Brain microvascular endothelial cell (primary cell): ENCODE data around the gene CER1.

ENCODE experiments used
- DNase-seq: peaks from one replicate; pipeline ENCODE4 v3.0.0-alpha.2; 2020
- H3K27ac ChIP-seq: fragments of 250-450 bp; sonication (Bioruptor Pico); 2 replicates; pipeline ENCODE4 v1.5.1; 2020; ENCODE audit warnings: mild to moderate bottlenecking, moderate library complexity
- H3K27me3 ChIP-seq: fragments of 250-450 bp; sonication (Bioruptor Pico); replicated peaks from 2 replicates; pipeline ENCODE4 v1.5.1; 2020; ENCODE audit warnings: mild to moderate bottlenecking
- H3K36me3 ChIP-seq: fragments of 250-450 bp; sonication (Bioruptor Pico); replicated peaks from 2 replicates; pipeline ENCODE4 v1.5.1; 2020; ENCODE audit warnings: mild to moderate bottlenecking
- H3K4me3 ChIP-seq: 2 replicates; pipeline ENCODE4 v1.5.1; 2011; ENCODE audit warnings: low read depth, mild to moderate bottlenecking, control low read depth, low read length, moderate library complexity
- in situ Hi-C: cut with HindIII; loops from 2 replicates; pipeline ENCODE4 v1.10.0; 2017; ENCODE audit warnings: low sequenced_read_pairs, low pct_ligation_motif_present
- TF ChIP-seq, protein P1 (sequence below): IDR thresholded peaks from 2 replicates; pipeline ENCODE4 v1.5.1; 2011; ENCODE audit warnings: low read depth, mild to moderate bottlenecking, moderate library complexity, low read length, control low read depth, inconsistent platforms; ENCODE audit errors: missing control alignments

Gene CER1, protein sequence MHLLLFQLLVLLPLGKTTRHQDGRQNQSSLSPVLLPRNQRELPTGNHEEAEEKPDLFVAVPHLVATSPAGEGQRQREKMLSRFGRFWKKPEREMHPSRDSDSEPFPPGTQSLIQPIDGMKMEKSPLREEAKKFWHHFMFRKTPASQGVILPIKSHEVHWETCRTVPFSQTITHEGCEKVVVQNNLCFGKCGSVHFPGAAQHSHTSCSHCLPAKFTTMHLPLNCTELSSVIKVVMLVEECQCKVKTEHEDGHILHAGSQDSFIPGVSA

DNA sequence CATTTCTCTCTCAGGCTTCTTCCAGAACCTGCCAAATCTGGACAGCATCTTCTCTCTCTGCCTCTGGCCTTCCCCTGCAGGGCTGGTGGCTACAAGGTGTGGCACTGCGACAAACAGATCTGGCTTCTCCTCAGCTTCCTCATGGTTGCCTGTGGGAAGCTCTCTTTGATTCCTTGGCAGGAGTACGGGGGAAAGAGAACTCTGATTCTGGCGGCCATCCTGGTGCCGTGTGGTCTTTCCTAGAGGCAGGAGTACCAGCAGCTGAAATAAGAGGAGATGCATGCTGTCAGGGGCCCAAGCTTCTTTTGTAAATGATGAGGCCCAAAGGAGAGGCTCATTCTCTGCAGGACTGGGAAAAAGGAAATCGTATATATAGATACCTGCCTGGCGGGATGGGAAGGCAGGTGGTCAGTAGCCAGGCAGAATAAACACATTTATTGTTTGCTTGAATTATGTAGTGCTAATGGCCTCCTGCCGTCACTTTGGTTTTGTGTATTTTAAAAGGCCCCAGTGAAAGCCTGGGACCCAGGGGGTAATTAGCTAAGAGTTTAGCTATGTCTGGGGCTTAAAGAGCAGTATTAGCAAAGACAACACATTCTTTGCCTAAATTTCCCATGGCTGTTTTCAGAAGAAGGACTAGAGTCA, at the start of gene CER1:
Gene CER1, minus strand, starts transcription at position 343 of the 645 bp plus-strand sequence. Its CDS starts 61 bp downstream, at position 282.
- Histone ChIP-seq H3K27me3 (no peaks in the 10 kb centered on the region), H3K27ac (no peak within 1 kb of the TSS), H3K36me3 (no peaks in the 10 kb centered on the region), H3K4me3 (no peak within 1 kb of the TSS)
- in situ Hi-C loops = no loop called here
- no peak for DNase-seq
- TF ChIP-seq, protein P1, sequence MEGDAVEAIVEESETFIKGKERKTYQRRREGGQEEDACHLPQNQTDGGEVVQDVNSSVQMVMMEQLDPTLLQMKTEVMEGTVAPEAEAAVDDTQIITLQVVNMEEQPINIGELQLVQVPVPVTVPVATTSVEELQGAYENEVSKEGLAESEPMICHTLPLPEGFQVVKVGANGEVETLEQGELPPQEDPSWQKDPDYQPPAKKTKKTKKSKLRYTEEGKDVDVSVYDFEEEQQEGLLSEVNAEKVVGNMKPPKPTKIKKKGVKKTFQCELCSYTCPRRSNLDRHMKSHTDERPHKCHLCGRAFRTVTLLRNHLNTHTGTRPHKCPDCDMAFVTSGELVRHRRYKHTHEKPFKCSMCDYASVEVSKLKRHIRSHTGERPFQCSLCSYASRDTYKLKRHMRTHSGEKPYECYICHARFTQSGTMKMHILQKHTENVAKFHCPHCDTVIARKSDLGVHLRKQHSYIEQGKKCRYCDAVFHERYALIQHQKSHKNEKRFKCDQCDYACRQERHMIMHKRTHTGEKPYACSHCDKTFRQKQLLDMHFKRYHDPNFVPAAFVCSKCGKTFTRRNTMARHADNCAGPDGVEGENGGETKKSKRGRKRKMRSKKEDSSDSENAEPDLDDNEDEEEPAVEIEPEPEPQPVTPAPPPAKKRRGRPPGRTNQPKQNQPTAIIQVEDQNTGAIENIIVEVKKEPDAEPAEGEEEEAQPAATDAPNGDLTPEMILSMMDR = no peak

DNA sequence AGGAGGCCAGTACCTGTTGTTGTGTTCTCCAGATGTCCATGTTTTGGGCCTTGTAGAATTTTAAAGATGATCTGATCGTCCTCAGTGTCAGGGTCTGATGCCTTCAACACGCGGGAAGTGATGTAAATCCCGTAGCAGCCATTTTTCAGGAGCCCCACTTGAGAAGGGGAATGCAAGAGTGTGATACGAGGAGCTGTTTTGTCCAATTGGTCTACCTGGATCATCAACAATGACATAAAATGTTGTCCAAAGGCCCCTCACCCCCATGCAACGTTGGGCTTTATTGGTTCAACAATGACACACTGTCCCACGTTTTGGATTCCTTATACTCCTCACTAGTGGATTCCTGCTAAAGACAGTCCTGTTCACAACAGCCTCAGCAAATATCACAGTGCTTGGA, 48.1 kb upstream of the CER1 start:
- in situ Hi-C loops = no loop called here
- H3K27me3 ChIP-seq = no peaks in the 10 kb centered on the region
- TF ChIP-seq, protein P1 = no peak
- no peak overlapping the region for H3K27ac ChIP-seq
- no peaks in the 10 kb centered on the region for H3K36me3 ChIP-seq
- no peak for DNase-seq
- no peak overlapping the region for H3K4me3 ChIP-seq

DNA sequence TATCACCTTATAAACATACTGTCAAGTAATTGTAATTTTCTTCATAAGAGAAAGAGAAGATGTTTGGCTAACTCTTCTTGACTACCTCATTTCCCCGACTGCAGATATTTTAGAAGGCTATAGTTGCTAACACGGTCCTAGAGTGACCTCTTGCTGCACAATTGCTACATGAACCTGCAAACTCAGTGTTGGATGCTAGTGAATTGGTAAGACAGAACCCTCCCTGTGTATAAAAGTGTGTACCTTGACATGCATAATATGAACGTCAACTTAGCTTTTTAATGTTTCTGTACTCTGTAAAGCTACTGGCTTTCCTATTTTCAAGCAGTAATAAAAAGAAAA, 46.7 kb upstream of the CER1 start:
- no peak overlapping the region for H3K27ac ChIP-seq
- DNase-seq = peak; percentile 32
- no peaks in the 10 kb centered on the region for H3K27me3 ChIP-seq
- in situ Hi-C loops = no loop called here
- TF ChIP-seq, protein P1 = peak; percentile 45
- H3K4me3 ChIP-seq = no peak overlapping the region
- no peaks in the 10 kb centered on the region for H3K36me3 ChIP-seq

DNA sequence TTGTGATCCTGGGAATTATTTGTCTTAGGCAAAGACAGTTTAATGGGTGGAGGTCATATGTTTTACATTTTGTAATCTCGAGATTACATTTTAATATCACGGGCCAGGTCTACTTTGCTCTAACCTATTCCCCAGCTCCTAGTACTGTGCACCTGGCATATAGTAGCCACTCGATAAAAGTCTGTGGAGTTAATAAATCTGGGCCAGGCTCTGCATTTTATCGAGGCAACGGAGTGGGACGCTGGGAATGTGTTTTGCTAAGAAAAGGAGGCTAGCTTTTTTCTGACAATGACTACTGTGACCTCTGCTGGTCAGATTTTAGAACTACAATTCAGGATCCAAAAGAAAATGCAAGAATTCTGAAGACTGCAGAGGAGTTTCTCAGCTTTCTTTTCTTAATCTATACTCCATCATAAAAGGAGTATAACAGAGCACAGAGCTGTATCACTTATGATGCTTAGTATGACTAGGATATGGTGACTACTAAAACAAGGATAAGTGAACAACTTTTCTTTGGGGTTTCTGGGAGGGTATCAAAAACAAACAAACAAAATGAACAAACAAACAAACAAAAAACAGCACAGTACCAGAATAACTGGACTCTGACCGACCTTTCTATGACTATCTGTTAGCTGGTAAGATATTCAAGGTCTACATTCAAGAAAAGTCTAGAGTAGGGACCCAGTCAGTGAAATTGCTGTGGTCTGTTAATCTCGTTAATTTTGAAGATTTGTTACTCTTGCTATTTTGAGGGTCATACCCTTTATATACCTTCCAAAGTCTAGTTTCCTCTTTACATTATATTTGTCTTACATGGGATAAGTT, 46.1 kb upstream of the CER1 start:
- in situ Hi-C loops = no loop called here
- H3K27ac ChIP-seq = no peak overlapping the region
- no peaks in the 10 kb centered on the region for H3K36me3 ChIP-seq
- TF ChIP-seq, protein P1 = peak; percentile 63
- DNase-seq = peak; percentile 58
- H3K27me3 ChIP-seq = no peaks in the 10 kb centered on the region
- no peak overlapping the region for H3K4me3 ChIP-seq

DNA sequence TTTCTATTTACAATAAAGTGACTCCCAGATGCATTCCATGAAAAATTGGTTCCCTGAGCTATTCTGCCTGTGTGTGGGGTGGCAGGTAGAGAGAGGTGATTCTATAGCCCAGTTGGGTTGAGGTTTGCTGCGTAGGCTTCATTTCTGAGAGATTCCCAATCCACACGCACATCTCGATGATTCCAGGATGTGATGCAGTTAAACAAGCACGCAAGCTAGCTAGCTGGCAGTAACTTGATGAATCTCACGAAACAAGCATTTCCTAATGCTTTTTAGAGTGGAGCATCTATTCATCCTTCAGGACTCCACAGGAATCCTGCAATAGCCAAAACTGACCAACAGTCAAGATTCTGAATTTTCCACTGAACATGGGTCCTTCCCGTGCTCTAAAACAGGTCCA, 43.8 kb upstream of the CER1 start:
- TF ChIP-seq, protein P1 = no peak
- H3K4me3 ChIP-seq = no peak overlapping the region
- H3K36me3 ChIP-seq = no peaks in the 10 kb centered on the region
- in situ Hi-C loops = no loop called here
- H3K27me3 ChIP-seq = no peaks in the 10 kb centered on the region
- H3K27ac ChIP-seq = no peak overlapping the region
- no peak for DNase-seq
